Hepatocyte (in vitro differentiated cells): Measurements from ENCODE around the gene MICAL2. TPM values are rescaled to one million over a fixed set of nuclear protein-coding genes. Genes with fewer than 3 reads are reported as not detected.
A peak's percentile ranks its signal among the peaks of the same experiment; 100 is the strongest.

Experiments
- DNase-seq: peaks from one replicate; pipeline ENCODE4 v3.0.0-alpha.2; 2016; ENCODE audit warnings: low spot score
- H2AFZ ChIP-seq: fragments of 200-600 bp; sonication (generic); 2 replicates; pipeline ENCODE4 v1.6.0; 2016; ENCODE audit warnings: antibody characterized with exemption, mild to moderate bottlenecking
- H3K27ac ChIP-seq: fragments of 200-600 bp; sonication (generic); 2 replicates; pipeline ENCODE4 v1.5.1; 2016; ENCODE audit warnings: mild to moderate bottlenecking
- H3K27me3 ChIP-seq: fragments of 200-600 bp; sonication (generic); 2 replicates; pipeline ENCODE4 v1.6.1; 2016
- H3K36me3 ChIP-seq: fragments of 200-600 bp; sonication (generic); replicated peaks from 2 replicates; pipeline ENCODE4 v1.5.1; 2016; ENCODE audit warnings: low read depth; ENCODE audit not compliant: insufficient read depth
- H3K4me1 ChIP-seq: fragments of 200-600 bp; sonication (generic); 2 replicates; pipeline ENCODE4 v1.5.1; 2016; ENCODE audit warnings: mild to moderate bottlenecking, moderate library complexity; ENCODE audit not compliant: insufficient read depth
- H3K4me2 ChIP-seq: fragments of 200-600 bp; sonication (generic); 2 replicates; pipeline ENCODE4 v1.6.0; 2016
- H3K4me3 ChIP-seq: fragments of 200-600 bp; sonication (generic); 2 replicates; pipeline ENCODE4 v1.5.1; 2016; ENCODE audit warnings: mild to moderate bottlenecking
- H3K79me2 ChIP-seq: fragments of 200-600 bp; sonication (generic); 2 replicates; pipeline ENCODE4 v1.6.0; 2017; ENCODE audit warnings: mild to moderate bottlenecking
- H3K9me2 ChIP-seq: fragments of 200-600 bp; sonication (generic); replicated peaks from 2 replicates; pipeline ENCODE4 v1.6.0; 2017; ENCODE audit warnings: mild to moderate bottlenecking; ENCODE audit not compliant: insufficient read depth
- H3K9me3 ChIP-seq: fragments of 200-600 bp; sonication (generic); 2 replicates; pipeline ENCODE4 v1.5.1; 2016; ENCODE audit warnings: low read depth, mild to moderate bottlenecking
- H4K20me1 ChIP-seq: fragments of 200-600 bp; sonication (generic); 2 replicates; pipeline ENCODE4 v1.6.0; 2016; ENCODE audit warnings: mild to moderate bottlenecking; ENCODE audit not compliant: insufficient read depth, poor library complexity, severe bottlenecking
- CTCF ChIP-seq: fragments of 200-600 bp; sonication (generic); IDR thresholded peaks from 2 replicates; pipeline ENCODE4 v1.5.1; 2016; ENCODE audit warnings: antibody characterized with exemption, mild to moderate bottlenecking; ENCODE audit not compliant: poor library complexity
- EZH2 ChIP-seq: fragments of 200-600 bp; sonication (generic); IDR thresholded peaks from 2 replicates; pipeline ENCODE4 v1.6.1; 2016; ENCODE audit warnings: antibody characterized with exemption, mild to moderate bottlenecking, borderline replicate concordance
- EZH2phosphoT487 ChIP-seq: fragments of 200-600 bp; sonication (generic); IDR thresholded peaks from one replicate; pipeline ENCODE4 v1.6.1; 2018; ENCODE audit warnings: antibody characterized with exemption, mild to moderate bottlenecking, low read depth, moderate library complexity; ENCODE audit not compliant: unreplicated experiment, severe bottlenecking
- WGBS: methylation state at CpG from one replicate; pipeline ENCODE4 v1.1.6; 2016; ENCODE audit warnings: low lambda C conversion rate; ENCODE audit errors: missing lambda C conversion rate; 5-methylcytosine and 5-hydroxymethylcytosine counted together
- polyA plus RNA-seq: library from polyadenylated mRNA; unstranded; fragments of >200 nt; fragmentation: Nextera tagmentation; extraction: Ambion mirVana; gene quantifications from 2 replicates; pipeline ENCODE4 v1.2.1, GENCODE V29; 2016
- total RNA-seq: library from RNA; depleted of rRNA; stranded (reverse); fragments of >200 nt; gene quantifications from 2 replicates; pipeline ENCODE4 v1.2.3, GENCODE V29; 2014

Gene MICAL2
- total and polyA plus RNA-seq, 2 experiments from 2014 or later = 36.8 to 56.0 TPM

GRCh38 chr11:12148882-12149281, 38.5 kb downstream of the MICAL2 start:
- 83% methylated on average over 4 of the region's 4 CpGs for WGBS
- Histone ChIP-seq H2AFZ (no peak overlapping the region), H4K20me1 (no peaks in the 10 kb centered on the region), H3K9me2 (no peaks in the 10 kb centered on the region), H3K4me1 (peaks cover 19% of the 10 kb centered on the region), H3K27ac (no peak overlapping the region), H3K79me2 (peaks cover 19% of the 10 kb centered on the region), H3K36me3 (no peaks in the 10 kb centered on the region), H3K27me3 (no peaks in the 10 kb centered on the region), H3K4me2 (no peak overlapping the region), H3K4me3 (no peak overlapping the region), H3K9me3 (no peaks in the 10 kb centered on the region)
- no peak for DNase-seq
- TF ChIP-seq EZH2phosphoT487 (no peak), CTCF (no peak), EZH2 (no peak)

- H2AFZ ChIP-seq = no peak overlapping the region
- H3K4me2 ChIP-seq = no peak overlapping the region
Measured at GRCh38 chr11:12149672-12150225, 39.4 kb downstream of the MICAL2 start.

GRCh38 chr11:12150831-12151382, 40.5 kb downstream of the MICAL2 start:
- peak; percentile 53 for DNase-seq
- peaks cover 21% of the 10 kb centered on the region for H3K79me2 ChIP-seq
- no peak overlapping the region for H3K4me3 ChIP-seq
- no peaks in the 10 kb centered on the region for H3K9me2 ChIP-seq
- H3K27me3 ChIP-seq = no peaks in the 10 kb centered on the region
- 62% methylated on average over 10 of the region's 10 CpGs for WGBS
- H3K36me3 ChIP-seq = no peaks in the 10 kb centered on the region
- no peak overlapping the region for H2AFZ ChIP-seq
- H3K27ac ChIP-seq = peak overlapping the region; percentile 81
- H3K4me1 ChIP-seq = no peaks in the 10 kb centered on the region
- TF ChIP-seq CTCF = no peak
- no peak for TF ChIP-seq EZH2phosphoT487
- TF ChIP-seq EZH2 = no peak
- no peaks in the 10 kb centered on the region for H3K9me3 ChIP-seq
- H3K4me2 ChIP-seq = no peak overlapping the region
- no peaks in the 10 kb centered on the region for H4K20me1 ChIP-seq

More at GRCh38 chr11:12149672-12150225, 39.4 kb downstream of the MICAL2 start:
- peaks cover 11% of the 10 kb centered on the region for H3K4me1 ChIP-seq
- H3K27me3 ChIP-seq = no peaks in the 10 kb centered on the region
- H4K20me1 ChIP-seq = no peaks in the 10 kb centered on the region
- no peak overlapping the region for H3K27ac ChIP-seq
- no peak overlapping the region for H3K4me3 ChIP-seq
- no peaks in the 10 kb centered on the region for H3K36me3 ChIP-seq
- no peaks in the 10 kb centered on the region for H3K9me2 ChIP-seq
- H3K79me2 ChIP-seq = peaks cover 19% of the 10 kb centered on the region
- no peak for TF ChIP-seq EZH2
- no peak for TF ChIP-seq CTCF
- TF ChIP-seq EZH2phosphoT487 = no peak
- no peaks in the 10 kb centered on the region for H3K9me3 ChIP-seq
- 87% methylated on average over 6 of the region's 6 CpGs for WGBS
- DNase-seq = no peak
